Amniotic epithelial cell (primary cell): ENCODE data around the gene CCDC102B.
A peak's percentile ranks its signal among the peaks of the same experiment; 100 is the strongest.
"Not testable (repeated sequence)": the region's sequence is repeated elsewhere in the genome, so short reads cannot be mapped to it uniquely, and the experiment has no call there.

ENCODE experiments used
- DNase-seq: peaks from one replicate; pipeline ENCODE4 v3.0.0-alpha.2; 2010; ENCODE audit warnings: low read depth

Gene CCDC102B

DNA sequence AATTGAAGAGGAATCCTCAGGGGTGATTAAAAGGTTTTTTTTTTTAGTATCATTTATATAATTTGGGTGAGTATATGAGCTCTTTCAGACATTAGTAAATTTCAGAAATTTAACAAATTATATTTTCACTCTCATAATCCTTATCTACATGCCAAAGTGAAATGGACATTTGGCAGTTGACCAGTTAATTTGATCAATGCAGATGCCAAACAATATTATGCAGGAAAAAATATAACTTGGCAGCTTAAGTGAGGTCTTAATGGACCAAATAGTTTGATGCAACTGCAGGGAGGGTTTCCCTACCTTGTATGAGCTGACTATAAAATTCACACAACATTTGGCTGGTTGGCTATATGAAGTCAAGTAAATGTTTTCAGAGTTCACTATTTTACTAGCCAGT is 185.2 kb downstream of the CCDC102B start:
- DNase-seq, result no peak

DNA sequence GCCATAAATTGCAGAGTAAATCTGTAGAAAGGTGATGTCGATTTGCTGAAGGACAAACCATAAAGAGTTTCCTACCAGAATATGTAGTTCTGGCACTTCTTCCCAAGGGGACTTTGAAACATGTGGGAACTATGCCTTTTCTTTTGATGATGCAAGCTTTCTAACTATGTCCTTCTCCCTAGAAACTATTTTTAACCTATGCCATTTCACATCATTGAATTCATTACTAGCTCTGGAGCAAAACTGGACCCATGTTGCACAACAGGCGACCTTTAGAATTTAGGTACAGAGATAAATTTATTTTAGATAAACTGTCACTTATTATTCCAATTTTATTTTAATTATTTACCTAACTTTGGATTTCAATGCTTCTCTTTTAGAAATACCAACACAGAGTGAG is 186.5 kb downstream of the CCDC102B start:
- no peak for DNase-seq

DNA sequence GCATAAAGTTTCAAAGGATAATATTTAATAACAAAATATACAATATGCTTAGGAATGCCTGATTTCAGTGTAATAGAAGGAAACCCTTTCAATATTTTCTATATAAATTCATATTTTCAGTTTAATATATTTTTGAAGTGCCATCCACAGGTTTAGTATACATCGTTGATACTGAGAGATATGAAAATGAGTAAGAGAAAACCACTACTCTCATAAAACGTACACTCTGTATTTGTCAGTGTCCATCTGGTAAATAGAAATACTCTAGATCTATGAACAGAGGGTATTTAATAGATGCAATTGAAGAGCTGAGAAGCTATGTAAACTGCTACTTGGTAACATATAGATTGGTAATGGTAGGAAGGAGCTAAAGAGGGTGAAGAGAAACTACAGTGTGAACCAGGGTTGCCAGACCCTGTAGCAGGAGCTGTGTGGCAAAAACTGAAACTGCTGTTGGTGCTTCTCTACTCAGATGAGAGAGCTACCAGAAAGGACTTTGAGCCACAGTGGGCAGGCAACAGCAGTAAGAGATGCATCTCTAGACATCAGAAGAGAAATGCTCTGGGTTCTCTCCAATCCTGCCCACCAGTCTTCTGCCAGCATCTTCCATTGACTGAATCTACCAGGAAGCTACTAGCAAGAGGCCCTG is 187.4 kb downstream of the CCDC102B start:
- DNase-seq, result no peak

DNA sequence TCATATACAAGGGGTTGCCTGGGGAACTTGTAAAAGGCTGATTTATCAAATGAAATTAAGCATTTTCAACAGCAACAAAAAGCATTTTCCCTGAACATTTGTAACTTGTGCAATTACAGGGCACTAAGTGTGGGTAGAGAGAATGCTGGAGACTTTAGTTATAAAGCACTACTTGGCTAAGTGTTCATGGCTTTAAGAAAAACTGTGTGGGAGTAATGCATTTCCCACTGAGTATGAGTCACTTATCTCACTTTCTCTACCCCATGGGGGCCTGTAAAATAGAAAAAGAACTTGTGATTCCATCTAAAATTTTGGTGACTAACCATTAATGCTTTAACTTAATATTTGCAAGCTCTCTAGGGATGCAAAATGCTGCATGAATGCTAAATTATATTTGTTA is 193.4 kb downstream of the CCDC102B start:
- peak; percentile 41 for DNase-seq

DNA sequence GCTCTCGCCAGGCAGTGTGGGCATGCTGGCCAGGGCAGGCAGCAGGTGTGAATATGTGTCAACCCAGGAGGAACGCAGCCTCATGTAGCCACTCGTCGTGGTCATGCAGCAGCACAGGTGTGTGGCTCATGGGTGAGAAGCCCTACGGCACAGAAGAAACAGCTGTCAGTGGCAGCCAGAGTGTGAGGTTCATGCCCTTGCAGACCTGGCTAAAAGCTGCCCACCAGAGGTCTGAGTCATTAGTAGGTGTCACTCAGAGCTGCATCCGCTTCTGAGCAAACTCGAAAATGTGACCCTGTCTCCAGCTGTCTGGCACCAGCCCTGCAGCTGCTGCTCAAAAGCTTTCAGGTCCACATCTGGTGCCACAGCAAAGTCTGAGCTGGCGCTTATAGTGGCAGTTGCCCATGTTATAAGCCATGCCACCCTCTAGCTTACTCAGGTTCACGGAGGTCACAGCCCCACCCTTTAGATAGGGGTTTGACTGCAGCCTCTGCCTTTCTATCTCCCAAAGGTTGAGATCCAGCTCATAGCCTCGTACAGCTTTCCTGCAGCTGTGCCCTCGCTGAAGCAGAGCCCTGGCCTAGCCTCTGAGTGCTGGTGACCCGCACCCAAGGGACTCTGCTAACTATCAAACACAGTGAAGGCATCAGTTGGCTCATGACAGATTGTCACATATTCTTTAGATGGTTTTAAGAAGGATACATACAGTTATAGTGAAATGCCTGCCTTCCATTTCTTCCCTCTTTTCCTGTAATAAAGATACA is 195.0 kb downstream of the CCDC102B start:
- DNase-seq, result no peak

DNA sequence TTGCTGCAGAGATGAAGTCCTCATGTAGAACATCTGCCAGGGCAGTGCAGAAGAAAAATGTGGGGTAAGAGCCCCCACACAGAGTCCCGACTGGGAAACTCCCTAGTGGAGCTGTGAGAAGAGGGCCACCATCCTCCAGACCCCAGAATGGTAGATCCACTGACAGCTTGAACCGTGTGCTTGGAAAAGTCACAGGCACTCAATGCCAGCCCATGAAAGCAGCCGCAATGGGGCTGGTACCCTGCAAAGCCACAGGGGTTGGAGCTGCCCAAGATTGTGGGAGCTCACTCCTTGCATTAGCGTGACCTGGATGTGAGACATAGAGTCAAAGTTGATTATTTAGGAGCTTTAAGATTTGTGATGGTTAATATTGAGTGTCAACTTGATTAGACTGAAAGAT is 197.8 kb downstream of the CCDC102B start:
- DNase-seq, result no peak

DNA sequence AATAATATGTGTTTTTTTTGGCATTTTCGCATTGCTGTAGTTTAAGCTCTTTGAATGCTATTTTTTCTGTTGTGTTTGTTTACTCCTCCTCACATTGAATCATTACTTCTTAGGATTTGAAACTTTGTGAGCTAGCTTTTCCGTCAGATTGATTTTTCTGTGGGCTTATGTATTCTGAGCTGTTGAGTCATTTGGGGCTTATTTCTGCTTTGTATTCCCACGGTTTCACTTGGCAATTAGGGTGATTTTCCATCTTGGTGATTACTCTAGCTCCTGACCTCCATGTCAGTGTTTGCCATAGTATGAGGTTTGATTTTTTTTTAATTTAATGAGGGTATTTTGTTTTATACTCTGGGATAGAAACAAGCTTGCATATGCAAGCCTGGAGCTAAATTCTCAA is 200.0 kb downstream of the CCDC102B start:
- DNase-seq, result no peak

DNA sequence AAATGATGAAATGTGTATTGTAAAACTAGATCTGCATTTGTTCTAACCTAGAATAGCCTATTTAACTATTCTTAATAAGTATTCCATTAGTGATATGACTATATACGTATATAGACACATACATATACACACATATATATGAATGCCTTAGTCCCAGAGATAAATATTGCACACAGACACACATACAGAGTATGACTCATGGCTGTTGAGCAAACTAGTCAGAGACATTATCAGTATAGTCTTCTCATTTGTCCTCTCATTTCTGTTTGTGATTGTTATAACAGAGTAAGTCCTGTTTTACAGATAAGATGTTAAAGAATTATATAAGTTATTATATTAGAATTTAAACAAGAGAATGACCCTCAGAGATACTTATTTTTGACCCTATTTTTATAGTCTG is 202.5 kb downstream of the CCDC102B start:
- peak; percentile 18 for DNase-seq

DNA sequence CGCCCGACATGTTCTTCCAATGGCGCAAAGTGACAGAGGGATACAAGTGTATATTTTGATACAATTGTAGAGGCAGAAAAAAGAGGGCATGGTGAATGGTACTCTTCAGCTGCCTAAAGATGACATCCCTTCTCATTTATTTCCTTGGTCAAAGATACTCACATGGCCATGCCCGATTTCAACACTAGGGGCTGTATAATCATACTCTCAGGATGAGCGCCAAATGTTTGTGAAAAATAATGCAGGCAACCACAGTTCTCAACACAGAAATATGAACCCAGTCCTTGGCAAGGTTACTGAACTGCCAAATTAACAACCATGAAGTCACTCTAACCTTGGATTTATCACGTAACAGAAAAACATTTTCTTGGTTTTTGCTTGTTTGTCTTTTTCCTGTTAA is 204.4 kb downstream of the CCDC102B start:
- no peak for DNase-seq

DNA sequence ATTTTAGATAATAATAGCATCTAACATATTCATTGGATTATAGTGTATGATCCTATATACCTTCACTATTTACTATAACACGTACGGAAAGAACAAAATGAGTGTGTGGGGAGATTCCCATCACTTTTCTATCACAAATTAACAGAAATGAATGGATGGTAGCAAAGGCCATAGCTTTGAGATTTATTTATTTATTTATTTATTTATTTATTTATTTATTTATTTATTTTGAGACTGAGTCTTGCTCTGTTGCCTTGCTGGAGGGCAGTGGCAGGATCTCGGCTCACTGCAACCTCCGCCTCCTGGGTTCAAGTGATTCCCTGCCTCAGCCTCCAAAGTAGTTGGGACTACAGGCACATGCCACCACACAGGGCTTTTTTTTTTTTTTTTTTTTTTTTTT is 208.3 kb downstream of the CCDC102B start:
- not testable (repeated sequence) for DNase-seq

DNA sequence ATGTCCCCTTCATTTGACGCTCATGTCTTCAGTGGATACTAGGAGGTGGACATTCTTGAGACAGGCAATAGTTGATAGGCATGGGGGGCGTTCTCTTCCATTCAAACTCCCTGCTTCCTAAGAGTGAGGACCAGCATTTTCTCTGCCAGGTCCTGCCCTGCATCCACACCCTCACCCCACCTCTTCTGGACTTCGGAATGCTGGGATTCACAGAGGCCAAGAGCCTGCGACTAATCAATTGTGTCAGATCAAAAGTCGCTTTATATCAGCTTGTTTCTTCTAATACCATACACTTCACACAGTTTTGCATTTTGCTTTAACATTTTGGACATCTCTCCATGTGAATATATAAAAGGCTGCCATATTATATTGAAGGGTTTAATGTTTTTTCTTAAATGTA is 210.7 kb downstream of the CCDC102B start:
- no peak for DNase-seq

DNA sequence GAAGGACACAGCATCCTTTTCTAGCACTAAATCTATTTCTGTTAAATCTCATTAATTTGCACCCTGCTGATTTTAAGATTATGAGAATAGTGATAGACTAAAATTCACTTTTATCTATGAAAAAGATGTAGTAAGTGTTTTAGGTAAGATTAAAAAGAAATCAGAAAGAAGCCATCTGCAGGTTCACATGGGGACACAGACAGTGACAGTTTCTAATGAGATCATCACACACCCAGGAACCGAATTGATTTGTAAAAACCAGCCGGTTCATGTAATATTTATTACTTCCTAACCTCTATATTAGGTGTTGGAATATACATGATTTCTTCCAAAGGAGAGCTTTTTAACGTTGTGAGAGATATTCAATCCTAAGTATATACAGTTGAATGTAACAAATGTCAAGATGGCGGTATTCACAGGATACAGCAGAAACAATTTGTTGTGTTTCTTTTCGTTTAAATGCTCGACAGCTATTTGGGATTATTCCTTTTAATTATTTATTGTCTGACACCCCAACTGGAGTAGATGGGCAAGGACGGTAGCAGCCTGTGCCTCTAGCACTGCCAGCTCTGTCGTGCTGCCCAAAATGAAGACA is 223.4 kb downstream of the CCDC102B start:
- no peak for DNase-seq

DNA sequence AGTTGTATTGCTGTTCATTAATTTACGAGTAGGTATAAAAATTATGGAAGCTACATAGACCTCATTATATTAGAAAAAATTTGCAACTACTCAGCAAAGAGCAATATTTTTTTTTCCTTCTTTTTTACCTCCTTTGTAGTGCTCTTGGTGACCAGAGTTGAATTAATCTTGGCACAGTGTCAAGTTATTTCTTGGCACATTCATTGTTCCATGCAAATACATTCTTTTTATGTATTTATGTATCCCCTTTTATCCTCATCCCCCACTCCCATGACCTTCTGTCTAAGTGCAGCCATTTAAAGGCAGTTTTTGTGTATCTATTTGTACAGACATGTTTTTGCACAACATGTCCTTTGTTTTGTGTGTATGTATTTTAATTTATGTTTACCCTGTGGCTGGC is 224.5 kb downstream of the CCDC102B start:
- no peak for DNase-seq

DNA sequence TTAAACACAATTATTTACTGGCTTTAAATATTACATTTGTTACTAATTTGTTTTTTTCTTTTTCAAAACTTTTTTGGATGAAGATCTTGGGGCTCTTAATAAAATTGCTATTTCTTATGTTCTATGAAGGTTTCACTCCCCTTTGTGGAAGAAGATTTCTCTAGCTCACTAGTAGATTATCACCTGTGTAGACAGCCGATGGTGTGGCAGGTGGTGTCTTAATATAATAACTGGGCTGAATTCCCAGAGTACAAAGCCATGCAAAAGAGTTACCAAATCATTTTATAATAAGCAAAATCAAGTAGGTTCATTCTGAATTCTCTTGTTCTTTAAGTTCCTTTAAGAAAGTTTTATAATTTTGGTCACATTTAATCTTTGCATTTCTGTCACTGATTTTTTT is 233.7 kb downstream of the CCDC102B start:
- DNase-seq, result no peak

DNA sequence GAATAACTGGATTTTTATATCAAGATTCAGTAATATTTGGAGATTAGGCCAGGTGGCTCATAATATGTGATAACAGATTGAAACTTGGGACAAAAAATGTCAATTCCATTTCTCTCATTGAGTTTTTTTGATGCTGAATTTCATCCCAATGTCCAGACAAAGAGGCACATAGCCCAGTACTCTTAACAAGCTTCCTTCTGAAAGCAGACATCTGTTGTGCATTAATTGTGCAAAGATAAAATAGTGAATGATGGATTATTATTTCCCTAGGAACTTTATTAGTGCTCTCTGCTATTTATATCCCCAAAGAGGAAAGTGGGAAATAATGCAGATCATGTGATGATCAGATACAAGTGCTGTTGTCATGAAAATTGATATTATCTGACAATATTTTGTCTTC is 234.1 kb downstream of the CCDC102B start:
- no peak for DNase-seq

DNA sequence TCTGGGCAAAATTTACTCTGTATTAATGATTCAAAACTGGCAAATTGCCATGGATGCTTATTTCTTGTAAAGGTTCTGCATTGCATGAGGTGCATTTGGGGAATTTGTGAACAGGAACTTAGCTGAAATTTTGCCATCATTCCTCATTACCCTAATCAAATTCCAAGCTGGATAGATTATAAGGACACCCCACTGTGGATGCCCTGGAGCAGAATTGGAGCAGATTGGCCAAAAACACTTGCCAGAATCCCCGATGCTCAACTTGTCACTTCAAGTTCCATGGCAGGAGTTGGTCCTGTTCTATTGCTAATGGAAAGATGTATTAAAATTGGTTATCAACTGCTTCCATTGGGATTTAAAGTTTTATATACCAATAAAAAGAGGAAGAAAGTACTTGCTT is 237.9 kb downstream of the CCDC102B start:
- no peak for DNase-seq

DNA sequence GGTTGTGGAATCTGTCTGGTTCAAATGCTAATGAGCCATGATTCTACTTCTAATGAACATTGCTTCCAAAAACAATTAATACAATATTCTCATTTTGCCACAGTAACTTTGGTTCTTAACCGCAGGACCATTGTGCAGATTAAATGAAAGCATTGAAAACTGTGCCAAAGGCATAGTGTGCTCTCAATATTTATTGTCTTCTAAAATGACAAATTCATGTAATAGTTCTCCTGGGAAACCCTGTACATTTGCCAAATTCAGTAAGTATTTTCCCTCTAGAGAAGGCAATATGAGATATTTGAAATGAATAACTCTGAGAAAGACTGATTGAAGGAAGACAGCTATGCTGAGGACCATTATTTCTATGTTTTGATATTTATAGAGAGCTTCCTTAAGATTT is 246.3 kb downstream of the CCDC102B start:
- no peak for DNase-seq

DNA sequence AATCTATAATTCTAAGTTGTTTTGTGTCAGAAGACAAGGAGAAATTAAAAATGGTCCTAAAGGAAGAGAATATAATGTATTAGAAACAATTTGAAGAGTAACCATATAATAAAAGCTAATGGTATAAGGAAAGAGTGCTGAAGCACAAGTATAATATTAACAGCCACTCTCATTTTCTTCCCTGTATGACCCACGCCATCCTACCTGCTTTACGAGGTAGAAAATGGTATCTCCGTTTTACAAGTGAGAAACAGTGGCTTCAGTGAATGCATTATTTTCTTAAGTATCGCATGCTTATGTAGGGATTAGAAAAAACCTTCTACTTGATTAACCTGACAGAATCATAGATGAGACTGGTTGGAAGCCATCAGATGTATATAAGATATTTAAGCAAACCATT is 266.2 kb downstream of the CCDC102B start:
- DNase-seq, result no peak

DNA sequence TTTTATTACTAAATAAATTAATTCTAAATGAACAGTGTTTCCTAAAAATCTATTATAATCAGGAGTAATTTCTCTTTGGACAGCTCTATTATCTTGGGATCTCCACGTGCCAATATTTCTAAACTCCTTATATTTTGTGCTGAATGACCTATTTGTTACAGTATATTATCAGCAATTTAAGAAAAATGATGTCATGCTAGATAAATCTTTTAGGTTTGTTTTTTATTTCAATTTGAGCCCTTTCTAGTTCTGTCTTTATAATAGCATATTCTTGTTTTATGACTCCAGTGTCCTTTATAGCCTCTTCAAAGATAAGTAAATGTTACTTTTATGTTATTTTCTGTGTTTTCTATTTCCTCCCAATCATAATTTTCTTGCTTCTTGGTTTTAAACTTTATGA is 269.2 kb downstream of the CCDC102B start:
- no peak for DNase-seq

DNA sequence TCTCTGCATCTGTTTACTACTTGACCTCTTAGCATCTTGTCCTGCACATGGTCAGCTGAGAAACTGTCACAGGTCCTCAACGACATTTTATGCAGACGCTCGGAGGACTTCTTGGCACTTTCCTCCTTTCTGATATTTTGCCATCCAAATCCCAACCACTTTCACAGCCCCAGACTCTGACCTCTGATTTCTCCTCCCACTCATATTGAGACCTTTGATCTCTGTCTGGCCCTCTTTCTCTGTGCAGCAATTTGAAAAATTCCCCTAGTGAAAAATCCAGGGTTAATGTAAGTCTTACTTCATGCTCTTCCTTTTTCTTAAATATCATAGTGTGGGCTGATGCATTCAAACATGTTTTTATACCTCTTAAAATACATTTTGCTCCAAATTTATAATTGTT is 273.8 kb downstream of the CCDC102B start:
- no peak for DNase-seq

DNA sequence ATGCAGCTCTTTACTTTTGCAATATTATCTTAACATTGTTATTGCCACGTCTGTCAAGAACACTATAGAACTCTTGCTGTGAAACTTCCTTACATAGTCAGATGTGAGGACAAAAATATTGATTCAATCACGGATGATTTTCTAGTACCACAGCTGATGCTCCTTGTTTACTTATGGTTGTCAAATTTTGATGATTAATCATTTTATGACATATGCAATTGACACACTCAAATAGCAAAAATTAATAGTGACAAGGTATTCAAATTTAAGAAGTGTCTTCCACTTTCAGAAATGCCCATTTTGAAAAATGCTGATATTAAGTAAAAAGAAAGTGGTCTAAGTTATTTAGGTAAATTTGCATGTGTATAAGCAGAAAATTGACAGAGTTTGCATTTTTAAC is 284.0 kb downstream of the CCDC102B start:
- no peak for DNase-seq

DNA sequence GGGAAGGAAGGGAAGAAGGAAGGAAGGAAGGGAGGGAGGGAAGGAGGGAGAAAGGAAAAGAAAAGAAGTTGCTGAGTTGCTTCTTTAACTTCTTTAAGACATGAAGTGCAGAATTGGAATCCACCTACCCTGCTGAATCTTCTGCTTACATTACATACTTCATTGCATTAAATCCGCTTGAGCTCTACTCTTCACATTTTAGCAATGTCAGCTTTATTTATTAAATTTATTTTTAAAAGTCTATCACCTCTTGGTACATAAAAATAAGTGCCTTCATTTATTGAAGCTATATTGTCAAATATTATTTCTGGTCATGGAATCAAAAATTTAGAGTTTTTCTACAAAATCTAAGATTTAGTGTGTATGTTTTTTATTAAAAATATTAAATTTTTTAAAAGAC is 284.6 kb downstream of the CCDC102B start:
- no peak for DNase-seq

DNA sequence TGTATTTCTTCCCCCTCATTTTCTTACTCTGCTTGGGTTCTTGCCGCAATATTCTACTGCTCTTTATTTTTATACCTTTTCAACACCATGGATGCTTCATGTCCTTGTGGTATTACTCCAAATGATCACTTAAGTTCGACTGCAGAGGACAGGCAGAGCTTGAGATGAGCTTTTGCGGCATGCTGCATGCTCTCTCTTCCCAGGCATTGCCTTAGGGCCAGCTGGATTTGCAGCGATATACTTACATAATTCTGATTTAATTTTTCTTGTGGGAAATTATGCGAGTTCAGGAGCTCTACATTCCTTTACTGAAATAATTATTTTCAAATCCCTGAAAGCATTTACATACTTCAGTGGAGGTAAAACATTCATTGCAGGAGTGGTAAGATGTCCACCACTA is 288.1 kb downstream of the CCDC102B start:
- DNase-seq, result no peak

DNA sequence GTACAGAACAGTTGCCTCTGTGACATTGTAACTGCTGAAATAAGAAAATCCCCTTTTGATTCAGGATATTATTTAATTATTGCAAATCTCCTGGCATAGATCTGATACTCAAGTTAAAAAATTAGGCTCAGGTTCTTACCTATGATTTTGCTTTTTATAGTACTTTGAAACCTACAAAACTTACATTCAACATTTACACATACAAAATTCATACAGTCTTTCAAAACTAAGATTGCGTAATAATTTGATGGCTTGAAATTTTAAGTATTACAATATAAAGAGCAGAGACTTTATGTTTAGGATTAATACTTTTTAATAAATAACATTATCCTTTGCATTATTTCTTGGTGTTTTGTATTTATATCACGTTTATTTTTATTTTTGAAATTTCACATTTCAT is 291.1 kb downstream of the CCDC102B start:
- DNase-seq, result no peak
